ENCODE measurements around the gene HSD17B13. TPM values are rescaled to one million over a fixed set of nuclear protein-coding genes. Genes with fewer than 3 reads are reported as not detected.

Gene HSD17B13
- total RNA-seq, 4 donors from 2014 or later = 0.70 to 4.0 (median 1.6) TPM; not detected in 1

DNA sequence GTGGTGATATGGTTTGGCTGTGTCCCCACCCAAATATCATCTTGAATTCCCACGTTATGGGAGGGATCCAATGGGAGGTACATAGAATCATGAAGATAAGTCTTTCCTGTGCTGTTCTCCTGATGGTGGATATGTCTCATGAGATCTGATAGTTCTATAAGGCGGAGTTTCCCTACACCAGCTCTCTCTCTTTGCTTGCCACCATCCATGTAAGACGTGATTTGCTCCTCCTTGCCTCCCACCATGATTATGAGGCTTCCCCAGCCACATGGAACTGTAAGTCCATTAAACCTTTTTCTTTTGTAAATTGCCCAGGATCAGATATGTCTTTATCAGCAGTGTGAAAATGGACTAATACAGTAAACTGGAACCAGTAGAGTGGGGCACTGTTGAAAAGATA is 39.5 kb downstream of the HSD17B13 start:
- Histone ChIP-seq H3K36me3 (no peaks in the 10 kb centered on the region), H3K4me3 (no peak overlapping the region), H3K9me3 (no peaks in the 10 kb centered on the region), H3K27me3 (no peaks in the 10 kb centered on the region), H3K4me1 (no peaks in the 10 kb centered on the region), H3K27ac (no peak overlapping the region)
- no peak for DNase-seq
- TF ChIP-seq, protein P1, sequence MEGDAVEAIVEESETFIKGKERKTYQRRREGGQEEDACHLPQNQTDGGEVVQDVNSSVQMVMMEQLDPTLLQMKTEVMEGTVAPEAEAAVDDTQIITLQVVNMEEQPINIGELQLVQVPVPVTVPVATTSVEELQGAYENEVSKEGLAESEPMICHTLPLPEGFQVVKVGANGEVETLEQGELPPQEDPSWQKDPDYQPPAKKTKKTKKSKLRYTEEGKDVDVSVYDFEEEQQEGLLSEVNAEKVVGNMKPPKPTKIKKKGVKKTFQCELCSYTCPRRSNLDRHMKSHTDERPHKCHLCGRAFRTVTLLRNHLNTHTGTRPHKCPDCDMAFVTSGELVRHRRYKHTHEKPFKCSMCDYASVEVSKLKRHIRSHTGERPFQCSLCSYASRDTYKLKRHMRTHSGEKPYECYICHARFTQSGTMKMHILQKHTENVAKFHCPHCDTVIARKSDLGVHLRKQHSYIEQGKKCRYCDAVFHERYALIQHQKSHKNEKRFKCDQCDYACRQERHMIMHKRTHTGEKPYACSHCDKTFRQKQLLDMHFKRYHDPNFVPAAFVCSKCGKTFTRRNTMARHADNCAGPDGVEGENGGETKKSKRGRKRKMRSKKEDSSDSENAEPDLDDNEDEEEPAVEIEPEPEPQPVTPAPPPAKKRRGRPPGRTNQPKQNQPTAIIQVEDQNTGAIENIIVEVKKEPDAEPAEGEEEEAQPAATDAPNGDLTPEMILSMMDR (IDR thresholded peaks at IDR 0.05) = no peak

DNA sequence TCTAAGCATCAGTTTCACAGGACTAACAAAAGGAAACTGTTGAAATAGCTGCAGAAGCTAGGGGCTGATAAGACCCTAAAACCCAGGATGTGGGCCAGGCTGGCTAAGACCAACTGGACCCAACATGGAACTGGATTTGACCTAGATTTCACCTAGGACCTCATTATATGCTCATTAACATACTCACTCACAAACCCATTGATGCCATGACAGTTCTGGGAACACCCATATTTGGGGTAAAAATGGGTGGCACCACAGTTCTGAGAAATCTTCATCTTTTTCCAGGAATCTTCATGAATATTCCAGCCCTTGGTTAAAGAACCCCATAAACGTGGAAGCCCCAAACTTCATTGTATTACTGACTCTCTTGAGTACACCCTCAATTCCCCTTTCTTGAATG is 41.1 kb downstream of the HSD17B13 start:
- no peak for DNase-seq
- H3K4me3 ChIP-seq = no peak overlapping the region
- H3K9me3 ChIP-seq = no peaks in the 10 kb centered on the region
- no peaks in the 10 kb centered on the region for H3K27me3 ChIP-seq
- no peaks in the 10 kb centered on the region for H3K4me1 ChIP-seq
- TF ChIP-seq POLR2A (IDR thresholded peaks at IDR 0.05) = no peak
- TF ChIP-seq, protein P1 (IDR thresholded peaks at IDR 0.05) = no peak
- no peaks in the 10 kb centered on the region for H3K36me3 ChIP-seq
- H3K27ac ChIP-seq = no peak overlapping the region

DNA sequence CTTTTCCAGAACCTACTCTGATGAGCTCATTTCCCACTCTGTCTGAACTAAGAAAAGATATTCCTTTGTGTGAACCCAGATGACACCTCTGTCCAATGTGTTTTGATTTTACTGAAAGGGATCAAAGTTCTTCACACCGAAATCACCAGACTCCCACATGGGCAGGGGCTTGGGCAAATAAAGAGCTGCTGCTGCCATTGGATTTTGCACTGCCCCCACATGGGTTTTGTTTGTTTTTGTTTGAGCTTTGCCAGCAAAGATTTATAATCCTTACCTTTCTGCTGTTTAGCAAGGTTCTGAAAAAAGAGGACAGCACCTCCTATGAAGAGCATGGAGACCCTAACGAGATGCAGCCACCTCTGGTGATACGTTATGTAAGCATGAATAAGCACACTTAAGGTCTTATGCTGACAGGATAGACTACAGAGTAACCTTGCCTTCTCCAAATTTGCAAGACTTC is 44.3 kb downstream of the HSD17B13 start:
- Histone ChIP-seq H3K4me1 (no peaks in the 10 kb centered on the region), H3K36me3 (no peaks in the 10 kb centered on the region), H3K27me3 (no peaks in the 10 kb centered on the region), H3K9me3 (no peaks in the 10 kb centered on the region), H3K27ac (no peak overlapping the region), H3K4me3 (no peak overlapping the region)
- no peak for DNase-seq
- TF ChIP-seq POLR2A (IDR thresholded peaks at IDR 0.05) = no peak
- TF ChIP-seq, protein P1 (IDR thresholded peaks at IDR 0.05) = no peak

DNA sequence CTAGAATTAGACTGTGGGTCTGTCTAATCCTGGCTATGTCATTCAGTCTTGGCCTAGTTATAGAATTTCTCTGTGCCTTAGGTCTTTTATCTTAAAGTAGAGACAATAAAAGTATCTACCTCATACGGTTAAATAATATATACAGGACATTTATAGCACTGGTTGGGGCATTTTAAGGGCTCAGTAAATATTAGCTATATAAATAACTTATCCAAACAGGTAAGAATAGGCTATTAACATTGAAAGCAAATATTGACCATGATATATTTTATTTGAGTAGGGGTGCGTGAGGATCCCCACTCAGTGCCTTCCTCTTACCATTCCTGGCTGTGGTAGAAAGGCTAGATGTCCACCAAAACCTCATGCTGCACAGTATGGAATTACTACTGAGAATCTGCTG is 47.4 kb downstream of the HSD17B13 start:
- H3K4me3 ChIP-seq = no peak overlapping the region
- H3K36me3 ChIP-seq = no peaks in the 10 kb centered on the region
- no peaks in the 10 kb centered on the region for H3K9me3 ChIP-seq
- H3K27ac ChIP-seq = no peak overlapping the region
- no peaks in the 10 kb centered on the region for H3K4me1 ChIP-seq
- no peaks in the 10 kb centered on the region for H3K27me3 ChIP-seq
- TF ChIP-seq POLR2A (IDR thresholded peaks at IDR 0.05) = no peak
- TF ChIP-seq, protein P1 (IDR thresholded peaks at IDR 0.05) = no peak
- no peak for DNase-seq

DNA sequence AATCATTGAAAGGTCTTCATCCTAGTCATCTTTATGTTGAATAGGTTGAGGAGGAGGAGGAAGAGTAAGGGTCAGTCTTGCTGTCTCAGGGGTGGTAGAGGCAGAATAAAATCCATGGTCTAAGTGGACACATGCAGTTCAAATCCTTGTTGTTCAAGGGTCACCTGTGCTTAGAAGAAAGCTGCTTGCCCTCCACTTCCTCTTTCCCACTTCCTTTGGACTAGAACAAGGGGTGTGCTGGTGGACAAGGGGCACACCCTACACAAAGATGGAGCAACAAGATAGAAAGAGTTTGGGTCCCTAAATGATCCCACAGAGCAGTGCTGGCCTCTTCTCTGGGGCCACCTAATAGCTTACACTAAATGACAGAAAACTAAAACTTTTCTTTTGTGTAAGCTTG is 47.9 kb downstream of the HSD17B13 start:
- no peak for TF ChIP-seq POLR2A (IDR thresholded peaks at IDR 0.05)
- TF ChIP-seq, protein P1 (IDR thresholded peaks at IDR 0.05) = no peak
- Histone ChIP-seq H3K9me3 (no peaks in the 10 kb centered on the region), H3K4me3 (no peak overlapping the region), H3K27me3 (no peaks in the 10 kb centered on the region), H3K27ac (no peak overlapping the region), H3K36me3 (no peaks in the 10 kb centered on the region), H3K4me1 (no peaks in the 10 kb centered on the region)
- no peak for DNase-seq

DNA sequence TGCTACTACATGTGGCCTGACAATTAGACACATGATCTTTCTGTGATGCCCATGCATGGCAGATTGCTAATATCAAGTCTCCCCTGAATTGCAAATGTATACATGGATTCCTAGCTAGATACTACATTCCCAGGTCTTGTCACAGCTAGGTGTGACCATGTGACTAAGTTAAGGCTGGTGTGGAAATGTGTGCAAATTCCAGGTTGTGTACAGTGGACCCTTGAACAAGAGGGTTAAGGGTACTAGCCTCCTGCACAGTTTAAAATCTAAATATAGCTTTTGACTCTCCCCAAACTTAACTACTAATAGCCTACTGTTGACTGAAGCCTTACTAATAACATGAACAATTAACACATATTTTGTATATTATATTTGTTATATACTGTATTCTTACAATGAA is 48.4 kb downstream of the HSD17B13 start:
- no peak for DNase-seq
- Histone ChIP-seq H3K36me3 (no peaks in the 10 kb centered on the region), H3K9me3 (no peaks in the 10 kb centered on the region), H3K4me1 (no peaks in the 10 kb centered on the region), H3K27me3 (no peaks in the 10 kb centered on the region), H3K4me3 (no peak overlapping the region), H3K27ac (no peak overlapping the region)
- TF ChIP-seq, protein P1 (IDR thresholded peaks at IDR 0.05) = no peak
- no peak for TF ChIP-seq POLR2A (IDR thresholded peaks at IDR 0.05)
